ENCODE results near the gene SUPT20H.
"Not testable (repeated sequence)": the region's sequence is repeated elsewhere in the genome, so short reads cannot be mapped to it uniquely, and the experiment has no call there.

SUPT20H gene

GRCh38 chr13:37069597-37070103 lies 10.2 kb upstream of the SUPT20H start:
- no peak for DNase-seq

GRCh38 chr13:37068962-37069361 lies 9.5 kb upstream of the SUPT20H start:
- DNase-seq, result no peak

- no peak for DNase-seq
Observed at GRCh38 chr13:37067874-37068273, 8.4 kb upstream of the SUPT20H start.

GRCh38 chr13:37065890-37066526 lies 6.5 kb upstream of the SUPT20H start:
- no peak for DNase-seq

- no peak for DNase-seq
Observed at GRCh38 chr13:37059848-37060192, 332 bp upstream of the SUPT20H start.

DNA sequence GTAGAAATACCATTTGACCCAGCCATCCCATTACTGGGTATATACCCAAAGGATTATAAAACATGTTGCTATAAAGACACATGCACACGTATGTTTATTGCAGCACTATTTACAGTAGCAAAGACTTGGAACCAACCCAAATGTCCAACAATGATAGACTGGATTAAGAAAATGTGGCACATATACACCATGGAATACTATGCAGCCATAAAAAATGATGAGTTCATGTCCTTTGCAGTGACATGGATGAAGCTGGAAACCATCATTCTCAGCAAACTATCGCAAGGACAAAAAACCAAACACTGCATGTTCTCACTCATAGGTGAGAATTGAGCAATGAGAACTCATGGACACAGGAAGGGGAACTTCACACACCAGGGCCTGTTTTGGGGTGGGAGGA lies 3.3 kb downstream of the SUPT20H start:
- not testable (repeated sequence) for DNase-seq

GRCh38 chr13:37053111-37053510 lies 6.4 kb downstream of the SUPT20H start:
- DNase-seq, result not testable (repeated sequence)

DNA sequence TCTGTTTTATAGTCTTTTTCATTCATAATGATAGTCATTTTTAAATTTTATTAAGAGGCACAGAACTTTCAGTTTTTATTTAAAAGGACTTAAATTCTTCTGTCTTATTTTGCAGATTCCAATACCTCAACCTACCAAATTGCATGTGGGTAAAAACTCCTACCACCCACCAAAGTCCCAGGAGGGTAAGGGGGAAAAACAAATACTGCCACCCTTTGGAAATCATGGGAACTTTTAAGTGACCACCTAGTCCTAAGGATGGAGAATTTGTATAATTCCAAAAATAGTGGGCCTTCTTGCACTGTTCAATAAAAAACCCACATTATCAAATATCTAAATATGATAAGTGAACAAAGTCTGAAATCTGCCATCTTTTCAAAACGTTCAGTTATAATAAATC lies 9.7 kb downstream of the SUPT20H start:
- no peak for DNase-seq

DNA sequence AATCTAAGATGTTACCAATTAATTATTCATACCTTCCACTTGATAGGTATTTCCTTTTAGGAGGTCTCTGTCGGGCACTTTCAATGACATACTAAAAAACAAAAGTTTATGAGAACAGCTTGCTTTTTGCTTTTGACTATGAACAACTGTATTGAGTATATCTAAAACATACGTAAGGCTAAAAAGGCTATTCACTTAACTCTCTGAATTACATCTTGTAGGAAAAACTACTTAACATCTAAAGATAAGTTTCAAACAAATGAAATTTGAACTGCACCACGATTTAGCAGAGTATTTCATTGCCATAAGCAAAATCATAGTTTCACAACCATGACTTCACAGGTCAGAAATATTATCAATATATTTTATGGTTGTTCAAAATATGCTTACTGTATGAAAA lies 11.6 kb downstream of the SUPT20H start:
- DNase-seq, result no peak

GRCh38 chr13:37047032-37047431 lies 12.5 kb downstream of the SUPT20H start:
- DNase-seq, result no peak

DNA sequence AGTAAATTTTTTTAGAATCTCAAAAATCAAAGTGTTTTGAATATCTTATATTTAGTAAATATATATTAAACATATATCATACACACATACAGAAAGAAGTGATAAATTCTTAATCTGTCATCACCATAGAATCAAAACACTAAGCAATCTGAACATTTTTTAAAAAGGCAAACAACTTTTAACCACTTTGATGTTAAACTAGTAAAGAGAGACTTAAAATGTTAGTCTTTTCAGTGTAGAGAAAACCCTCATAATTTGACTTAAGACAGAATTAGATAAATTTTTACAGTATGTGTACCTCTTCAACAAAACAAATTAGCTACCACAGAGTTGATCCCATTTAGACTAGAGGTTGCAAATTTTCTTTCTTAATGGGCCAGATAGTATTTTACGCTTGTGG lies 13.4 kb downstream of the SUPT20H start:
- no peak for DNase-seq

GRCh38 chr13:37040789-37041188 lies 18.7 kb downstream of the SUPT20H start:
- DNase-seq, result no peak

DNA sequence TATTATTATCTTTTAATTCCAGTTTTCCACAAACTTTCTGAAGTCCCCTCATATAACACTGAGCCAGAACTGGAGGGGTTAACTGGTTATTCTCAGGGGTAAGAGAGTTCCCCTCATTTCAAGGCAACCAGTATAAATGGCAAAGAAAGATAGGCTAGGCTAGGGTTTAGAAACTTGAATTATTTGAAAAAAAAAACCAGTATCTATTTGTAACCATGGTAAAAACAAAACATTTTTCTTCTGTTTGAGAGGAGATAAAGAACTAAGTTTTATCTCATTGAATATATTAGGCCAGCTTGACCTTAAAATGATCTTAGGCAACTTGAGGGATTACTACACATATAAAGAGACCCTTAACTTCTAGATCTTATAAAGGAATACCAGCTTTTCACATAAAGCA lies 19.6 kb downstream of the SUPT20H start:
- DNase-seq, result no peak

GRCh38 chr13:37037241-37037640 lies 22.2 kb downstream of the SUPT20H start:
- DNase-seq, result no peak

DNA sequence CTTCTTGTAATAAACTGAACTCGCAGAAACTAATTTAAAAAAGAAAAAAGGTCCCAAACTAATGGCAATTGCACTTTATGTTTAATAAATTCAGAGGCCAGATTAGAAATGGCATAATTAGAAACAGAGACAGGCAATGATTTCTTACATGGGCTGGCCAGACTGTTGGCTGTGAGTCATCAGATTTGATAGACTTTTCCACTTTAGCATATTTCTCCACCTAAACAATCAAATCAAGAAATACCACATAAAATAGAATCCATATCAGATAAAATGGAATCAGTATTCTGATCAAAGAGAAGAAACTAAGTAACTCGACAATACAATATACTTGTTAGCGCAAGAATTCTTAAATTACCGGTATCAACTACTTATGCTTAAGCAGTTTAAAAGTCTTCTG lies 29.9 kb downstream of the SUPT20H start:
- DNase-seq, result no peak

DNA sequence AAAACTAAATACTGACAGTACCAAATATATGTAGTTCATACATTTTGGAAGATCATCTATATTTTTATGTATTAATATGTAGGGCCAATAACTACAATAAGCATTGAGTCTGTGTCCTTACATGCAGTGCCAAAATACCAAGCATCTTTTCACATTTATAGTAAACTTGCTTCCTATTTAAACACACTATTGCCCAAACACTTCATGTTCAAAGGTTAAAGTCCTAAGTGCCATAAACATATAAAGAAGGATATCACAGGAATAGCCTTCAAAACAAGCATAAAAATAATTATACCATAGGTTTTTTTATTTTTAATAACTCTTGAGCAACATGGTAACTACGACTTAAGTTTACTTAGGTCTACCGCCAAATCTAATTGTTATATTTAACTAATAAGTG lies 31.8 kb downstream of the SUPT20H start:
- DNase-seq, result no peak

DNA sequence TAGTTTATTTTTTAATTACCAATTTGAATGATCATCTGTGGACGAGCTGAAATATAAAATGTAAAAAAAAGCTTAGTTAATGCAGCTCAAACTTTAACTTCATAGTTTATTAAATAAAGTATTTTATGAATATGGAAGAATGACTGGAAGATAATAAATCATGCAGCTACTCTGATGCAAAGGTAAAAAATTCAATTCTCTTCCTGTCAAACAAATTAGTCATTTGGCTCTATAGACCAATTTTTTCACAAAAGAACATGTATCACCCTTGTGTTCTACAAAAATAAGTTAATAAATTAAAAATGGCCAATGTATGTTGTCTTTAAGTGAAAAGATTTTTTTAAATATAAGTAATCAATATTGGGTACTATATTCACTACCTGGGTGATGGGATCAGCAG lies 32.7 kb downstream of the SUPT20H start:
- DNase-seq, result no peak

DNA sequence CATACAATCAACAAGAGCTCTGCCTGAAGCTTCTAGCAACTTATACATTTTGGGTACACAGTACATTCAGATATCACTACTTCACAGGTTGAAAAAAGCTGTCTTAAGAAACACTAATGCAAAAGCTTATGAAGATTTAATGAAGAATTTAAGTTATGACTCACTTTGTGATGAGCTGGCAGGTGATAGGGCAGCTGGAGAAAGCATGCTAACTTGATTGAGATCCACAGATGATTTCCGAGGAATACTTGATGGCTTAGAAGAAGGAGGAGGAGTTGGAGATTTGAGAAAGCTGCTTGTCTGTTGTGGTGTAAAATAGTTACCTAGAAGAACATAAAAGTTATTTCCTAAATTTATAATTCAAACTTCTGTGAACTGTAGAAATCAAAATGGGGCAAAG lies 35.6 kb downstream of the SUPT20H start:
- DNase-seq, result no peak

DNA sequence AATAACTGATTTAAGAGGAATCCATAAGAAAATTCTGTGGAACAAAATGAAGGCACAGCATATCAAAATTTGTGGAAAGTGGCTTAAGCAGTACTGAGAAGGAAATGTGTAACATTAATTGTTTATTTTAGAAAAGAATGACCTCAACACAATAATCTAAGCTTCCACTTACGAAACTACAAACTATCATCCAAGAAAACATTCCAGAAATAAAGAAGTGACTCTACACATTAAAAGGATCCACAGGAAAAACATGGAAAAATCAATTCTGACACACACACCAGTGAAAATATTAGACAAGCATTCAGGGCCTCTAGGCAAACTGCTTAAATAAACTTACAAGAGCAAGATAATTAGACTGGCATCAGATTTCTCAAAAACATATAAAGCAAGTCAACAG lies 44.9 kb downstream of the SUPT20H start:
- no peak for DNase-seq

DNA sequence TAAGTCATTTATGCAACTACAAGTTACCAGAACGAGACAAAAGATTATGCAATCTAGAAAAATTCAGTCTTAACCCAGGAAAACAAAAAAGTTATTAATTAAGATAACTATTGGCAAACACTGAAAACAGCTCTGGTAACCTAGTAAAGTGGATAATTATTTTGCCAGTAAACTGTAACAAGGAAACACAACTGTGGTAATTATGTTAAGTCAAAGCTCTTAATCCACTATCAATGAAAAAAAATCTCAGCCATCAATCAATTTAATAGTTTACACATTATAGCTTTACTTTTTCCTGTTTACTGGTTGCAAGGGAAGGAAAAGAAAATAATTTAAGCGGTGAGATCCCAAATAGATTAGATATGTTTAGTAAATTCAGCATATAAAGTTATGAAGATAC lies 47.7 kb downstream of the SUPT20H start:
- no peak for DNase-seq

- no peak for DNase-seq
Observed at GRCh38 chr13:37011002-37011401, 48.5 kb downstream of the SUPT20H start.

DNA sequence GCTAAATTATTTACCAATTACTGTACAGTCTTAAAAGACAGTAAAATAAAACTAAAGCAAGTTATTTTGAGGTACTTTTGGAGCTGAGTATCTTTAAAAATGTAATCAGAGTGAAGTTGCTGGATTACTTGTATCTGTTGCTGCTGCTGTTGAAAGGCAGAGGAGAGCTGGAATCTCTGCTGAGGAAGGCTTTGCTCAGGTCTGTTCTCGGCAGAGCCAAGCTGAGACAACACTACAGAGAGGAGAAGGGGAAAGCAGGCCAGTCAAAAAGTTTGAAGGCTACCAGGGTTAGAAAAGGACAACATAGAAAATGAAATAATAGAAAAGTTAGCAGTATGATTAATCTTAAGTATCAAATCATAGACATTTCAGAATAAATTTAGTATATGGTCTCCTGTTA lies 49.1 kb downstream of the SUPT20H start:
- no peak for DNase-seq

DNA sequence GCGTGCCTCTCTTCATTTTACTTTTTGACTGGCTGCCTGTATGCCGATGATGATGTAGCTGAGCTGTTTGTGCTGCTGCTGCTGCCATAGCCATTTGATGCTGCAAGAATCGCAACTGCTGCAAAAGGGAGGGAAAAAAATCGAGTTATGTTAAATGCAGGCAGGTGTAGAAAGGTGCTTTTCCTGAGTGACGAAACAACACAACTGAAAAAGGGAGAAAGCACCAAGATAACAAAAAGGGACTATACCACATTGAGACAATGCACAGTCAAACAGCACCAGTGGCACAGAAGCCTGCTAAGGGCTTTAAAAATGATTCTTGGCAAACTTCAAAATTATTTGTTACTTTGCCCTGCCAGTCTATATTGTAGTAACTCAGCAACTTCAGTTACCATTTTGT lies 49.8 kb downstream of the SUPT20H start:
- DNase-seq, result no peak

- no peak for DNase-seq
Observed at GRCh38 chr13:37001921-37002250, 57.6 kb downstream of the SUPT20H start.

GRCh38 chr13:36999054-36999714 lies 60.3 kb downstream of the SUPT20H start, which contains the start of gene ALG5:
ALG5 (minus strand) TSS chr13:36999340; CDS start chr13:36999300, 40 bp downstream.
- peak; percentile 92 to 94 for DNase-seq
